Activated naive CD8-positive, alpha-beta T cell treated with anti-CD3 and anti-CD28 coated beads, Interleukin-2, amount 50 U/mL, for 16 hours (primary cell): ENCODE results near the gene ZNF624.
"Not testable (repeated sequence)": the region's sequence is repeated elsewhere in the genome, so short reads cannot be mapped to it uniquely, and the experiment has no call there.

Experiments used
- DNase-seq: peaks from one replicate; pipeline ENCODE4 v3.0.0-alpha.2; 2020; ENCODE audit warnings: low read depth, low spot score

ZNF624 gene

DNA sequence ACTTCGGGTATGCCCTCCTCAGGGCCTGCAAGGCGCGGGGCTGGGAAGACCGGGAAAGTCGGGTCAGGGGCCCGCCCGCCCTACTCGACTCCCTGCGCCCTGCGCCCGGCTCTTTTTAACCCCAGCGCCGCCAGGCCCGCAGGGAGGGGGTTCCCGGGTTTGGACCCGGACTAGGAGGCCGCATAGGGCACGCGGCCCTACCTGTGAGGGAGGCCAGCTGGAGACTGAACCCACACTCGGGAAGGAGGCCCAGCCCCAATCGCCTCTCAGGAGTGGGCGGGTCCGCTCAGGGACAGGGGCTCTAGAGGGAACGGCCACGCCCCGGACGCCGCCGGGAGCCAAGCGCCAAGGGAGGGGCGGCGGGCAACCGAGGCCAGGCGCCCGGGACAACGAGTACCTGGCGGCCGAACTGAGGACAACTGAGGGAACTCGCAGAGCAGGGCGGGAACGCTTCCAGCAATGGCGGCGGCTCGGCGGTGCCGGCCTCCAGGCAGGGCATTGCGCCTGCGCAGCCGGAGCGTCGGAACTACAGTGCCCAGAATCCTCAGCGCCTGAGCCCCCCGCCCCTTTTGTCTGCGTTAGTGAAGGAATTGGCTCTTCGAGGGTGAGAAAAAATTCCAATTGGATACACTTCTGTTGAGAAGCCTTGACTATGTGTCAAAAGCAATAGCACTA is at the start of gene ZNF624:
Gene ZNF624 (minus strand): TSS at position 484 of the 675 bp plus-strand sequence.
- peak; percentile 75 for DNase-seq

DNA sequence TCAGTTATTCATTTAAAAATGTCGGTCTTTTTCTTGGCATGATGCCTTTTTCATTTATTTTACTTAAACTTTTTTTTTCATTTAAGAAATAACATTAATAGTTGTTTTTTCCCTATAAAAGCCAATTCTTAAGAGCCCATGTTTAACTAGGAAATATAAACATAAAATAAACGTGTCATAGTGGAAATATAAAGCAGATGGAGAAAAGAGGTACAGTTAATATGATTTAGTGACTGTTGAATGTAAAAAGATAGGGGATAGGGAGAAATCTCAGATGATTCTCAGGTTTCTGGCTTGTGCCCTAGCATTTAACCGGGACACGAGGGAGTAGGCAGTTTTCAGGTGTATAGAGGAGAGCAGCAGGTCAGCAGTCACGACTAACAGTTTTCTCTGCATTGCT is 44.0 kb upstream of the ZNF624 start:
- not testable (repeated sequence) for DNase-seq

DNA sequence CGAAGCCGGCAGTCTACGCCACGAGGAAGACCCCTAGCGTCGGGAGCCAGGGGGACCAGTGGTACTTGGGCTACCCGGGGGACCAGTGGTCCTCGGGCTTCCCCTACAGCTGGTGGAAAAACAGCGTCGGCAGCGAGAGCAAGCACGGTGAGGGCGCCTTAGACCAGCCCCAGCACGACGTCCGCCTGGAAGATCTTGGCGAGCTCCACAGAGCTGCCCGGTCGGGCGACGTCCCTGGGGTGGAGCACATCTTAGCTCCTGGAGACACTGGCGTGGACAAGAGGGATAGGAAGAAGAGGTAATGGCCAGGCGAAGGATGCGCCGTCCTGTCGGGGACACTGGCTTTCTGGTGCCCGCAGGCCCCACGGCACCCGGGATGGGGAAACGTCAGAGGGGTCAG is 36.8 kb upstream of the ZNF624 start:
- DNase-seq, result not testable (repeated sequence)

DNA sequence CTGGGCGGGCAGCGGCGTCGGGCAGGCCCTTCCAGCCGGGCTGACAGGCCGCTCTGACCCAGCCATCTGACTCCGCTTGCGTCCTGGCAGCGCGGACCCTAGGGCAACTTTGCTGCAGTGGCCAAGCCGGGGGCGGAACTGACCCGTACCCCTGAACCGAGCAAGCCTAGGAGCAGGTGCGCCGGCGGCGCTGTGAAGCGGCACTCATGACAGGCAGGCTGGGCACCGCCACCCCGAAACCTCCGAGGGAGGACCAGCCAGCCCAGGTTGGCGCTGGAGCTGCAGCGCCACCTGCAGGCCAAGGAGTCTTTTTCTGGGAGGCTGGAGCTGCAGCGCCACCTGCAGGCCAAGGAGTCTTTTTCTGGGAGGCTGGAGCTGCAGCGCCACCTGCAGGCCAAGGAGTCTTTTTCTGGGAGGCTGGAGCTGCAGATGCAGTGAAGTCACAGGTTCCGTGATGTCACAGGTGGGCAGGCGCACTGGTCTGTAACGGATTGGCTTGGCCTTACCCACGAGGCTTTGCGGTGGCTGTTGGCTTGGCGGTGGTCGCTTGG is 36.2 kb upstream of the ZNF624 start, which contains the start of gene CCDC144A:
Gene CCDC144A (plus strand): TSS at position 511 of the 551 bp plus-strand sequence. CDS start 160 bp downstream, outside the sequence.
- DNase-seq, result peak; percentile 57

DNA sequence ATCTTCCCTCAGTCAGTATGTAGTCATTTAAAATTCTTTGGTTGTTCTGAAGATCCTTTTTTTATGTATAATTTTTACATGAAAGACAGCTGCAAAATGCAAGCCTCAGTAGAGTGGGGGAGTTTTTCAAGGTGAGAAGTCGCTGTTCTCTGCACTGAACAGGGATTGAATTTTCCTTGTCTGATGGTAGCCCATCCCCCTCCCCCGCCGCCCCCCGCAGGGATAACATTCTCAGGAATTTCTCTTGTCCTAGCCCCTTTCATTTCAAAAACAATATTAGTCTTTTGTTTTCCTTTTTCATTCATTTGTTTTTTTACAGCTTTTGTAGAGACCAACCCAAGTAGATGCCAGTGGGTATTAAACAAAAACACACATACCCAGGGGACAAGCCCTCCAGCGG is 33.5 kb upstream of the ZNF624 start:
- not testable (repeated sequence) for DNase-seq

DNA sequence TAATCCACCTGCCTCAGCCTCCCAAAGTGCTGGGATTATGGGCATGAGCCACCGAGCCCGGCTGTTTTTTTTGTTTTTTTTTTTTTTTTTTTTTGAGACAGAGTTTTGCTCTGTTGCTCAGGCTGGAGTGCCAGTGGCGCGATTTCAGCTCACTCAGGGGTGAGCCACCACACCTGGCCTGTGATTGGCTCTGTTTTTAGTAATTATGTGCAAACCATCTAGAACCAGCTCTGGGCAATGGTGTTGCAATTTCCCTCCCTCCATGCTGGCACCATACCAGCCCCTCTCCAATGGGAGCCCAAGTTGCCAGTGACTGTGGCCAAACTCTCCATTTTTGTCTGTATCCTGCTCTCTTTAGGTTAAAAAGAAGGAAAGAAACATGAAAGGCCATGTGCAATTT is 32.4 kb upstream of the ZNF624 start:
- DNase-seq, result not testable (repeated sequence)

DNA sequence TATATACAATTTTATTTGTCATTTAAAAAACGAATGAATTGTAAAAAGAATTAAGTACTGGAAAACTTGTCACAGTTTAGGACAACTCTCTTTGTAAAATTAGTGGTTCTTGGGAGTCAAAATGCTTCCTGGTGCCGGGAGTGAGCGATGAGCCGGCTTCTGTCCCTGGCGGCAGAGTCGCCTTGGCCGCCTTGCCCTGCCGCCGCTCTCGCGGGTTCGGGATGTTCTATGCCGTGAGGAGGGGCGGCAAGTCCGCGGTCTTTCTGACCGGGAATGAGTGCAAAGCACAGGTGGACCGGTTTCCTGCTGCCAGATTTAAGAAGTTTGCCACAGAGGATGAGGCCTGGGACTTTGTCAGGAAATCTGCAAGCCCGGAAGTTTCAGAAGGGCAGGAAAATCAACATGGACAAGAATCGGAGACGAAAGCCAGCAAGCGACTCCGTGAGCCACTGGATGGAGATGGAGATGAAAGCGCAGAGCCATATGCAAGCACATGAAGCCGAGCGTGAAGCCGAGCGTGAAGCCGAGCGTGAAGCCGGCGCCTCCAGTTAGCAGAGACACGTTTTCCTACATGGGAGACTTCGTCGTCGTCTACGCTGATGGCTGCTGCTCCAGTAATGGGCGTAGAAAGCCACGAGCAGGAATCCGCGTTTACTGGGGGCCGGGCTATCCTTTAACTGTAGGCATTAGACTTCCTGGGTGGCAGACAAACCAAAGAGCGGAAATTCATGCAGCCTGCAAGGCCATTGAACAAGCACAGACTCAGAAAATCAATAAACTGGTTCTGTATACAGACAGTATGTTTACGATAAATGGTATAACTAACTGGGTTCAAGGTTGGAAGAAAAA is 29.9 kb upstream of the ZNF624 start:
- DNase-seq, result not testable (repeated sequence)

DNA sequence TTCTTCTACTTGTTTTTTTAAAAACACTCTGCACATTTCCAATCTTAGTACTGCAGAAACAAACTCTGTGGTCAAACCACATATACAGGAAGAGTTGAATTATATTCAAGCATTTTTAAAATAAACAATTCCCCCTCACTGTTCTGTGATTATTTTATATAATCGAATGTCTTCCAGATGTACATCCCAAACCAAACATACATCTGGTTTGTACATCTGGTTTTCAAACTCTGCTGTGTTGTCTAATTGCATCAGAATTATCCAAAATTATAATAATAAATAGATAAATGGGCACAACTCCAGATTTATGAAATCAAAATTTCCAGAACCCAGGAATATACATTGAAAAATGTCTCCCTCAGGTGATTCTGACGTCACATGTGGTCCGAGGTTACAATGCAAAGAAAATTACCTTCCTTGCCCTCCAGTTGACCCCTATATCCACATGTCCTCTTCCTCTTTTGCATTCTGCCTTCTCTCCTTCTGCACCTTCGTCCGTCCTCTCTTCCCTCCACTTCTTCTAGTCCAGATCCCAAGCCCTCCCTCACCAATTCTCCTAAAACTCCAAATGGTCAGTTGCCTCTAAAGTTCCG is 23.1 kb upstream of the ZNF624 start:
- DNase-seq, result no peak

DNA sequence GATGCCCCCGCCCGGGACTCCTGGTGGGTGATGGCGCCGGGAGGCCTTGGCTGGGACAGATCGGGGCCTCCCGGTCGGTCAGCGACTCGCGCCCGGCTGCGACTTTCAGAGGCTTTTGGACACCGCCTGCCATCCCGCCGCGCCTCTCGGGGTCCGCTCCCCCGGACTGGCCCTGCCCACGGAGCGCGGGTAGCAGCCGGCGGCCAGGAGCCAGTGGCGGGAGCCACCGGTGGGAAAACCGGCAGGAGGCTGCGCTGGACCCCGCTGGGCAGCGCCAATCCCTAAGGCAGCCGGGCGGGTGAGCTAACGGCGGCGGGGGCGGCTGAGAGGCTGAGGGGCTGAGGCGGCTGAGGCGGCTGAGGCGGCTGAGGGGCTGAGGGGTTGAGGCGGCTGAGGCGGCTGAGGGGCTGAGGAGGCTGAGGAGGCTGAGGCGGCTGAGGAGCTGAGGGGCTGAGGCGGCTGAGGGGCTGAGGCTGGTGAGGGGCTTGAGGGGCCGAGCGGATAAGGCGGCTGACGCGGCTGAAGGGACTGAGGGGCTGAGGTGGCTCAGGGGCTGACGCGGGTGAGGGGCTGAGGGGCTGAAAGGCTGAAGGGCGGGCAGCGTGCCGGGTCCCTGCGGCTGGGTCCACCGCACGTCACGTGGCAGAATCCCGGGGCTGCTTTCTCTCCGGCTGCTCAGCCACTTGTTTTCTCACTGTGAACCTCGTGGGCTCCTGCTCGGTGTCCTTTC is 13.4 kb upstream of the ZNF624 start:
- DNase-seq, result not testable (repeated sequence)

DNA sequence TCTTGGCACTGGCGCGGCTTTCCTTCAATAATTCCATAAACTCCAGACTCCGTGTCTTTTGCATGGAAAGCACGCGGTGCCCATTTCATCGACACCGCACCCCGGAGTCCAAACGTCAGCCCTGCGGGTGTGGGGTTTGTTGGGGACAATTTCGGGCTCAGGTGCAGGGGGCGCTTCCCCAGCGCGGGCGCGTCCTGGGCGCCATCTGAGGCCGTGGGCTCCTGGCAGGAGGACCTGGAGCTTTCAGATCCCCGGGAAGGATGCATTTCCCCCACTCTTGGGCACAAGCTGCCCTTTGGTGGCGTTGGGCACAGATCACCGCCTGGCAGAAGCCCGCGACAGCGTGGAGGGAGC is 12.9 kb upstream of the ZNF624 start:
- DNase-seq, result not testable (repeated sequence)

DNA sequence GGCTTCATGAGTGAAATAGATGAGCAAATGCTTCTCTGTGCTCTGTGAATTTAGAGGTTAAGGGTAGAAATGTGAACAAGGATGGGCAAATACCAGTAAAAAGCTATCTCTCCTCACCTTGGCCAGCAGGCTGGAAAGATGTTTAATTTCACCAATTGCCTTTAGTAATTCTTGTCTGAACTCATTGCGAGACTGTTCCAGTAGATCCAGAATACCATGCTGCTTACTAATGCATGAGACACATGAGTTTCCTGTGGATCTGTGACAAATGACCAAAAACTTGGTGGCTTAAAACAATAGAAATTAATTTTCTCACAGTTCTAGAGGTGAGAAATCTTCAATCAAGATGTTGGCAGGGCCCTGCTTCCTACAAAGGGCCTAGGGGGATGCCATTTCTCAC is 9.3 kb upstream of the ZNF624 start:
- no peak for DNase-seq

DNA sequence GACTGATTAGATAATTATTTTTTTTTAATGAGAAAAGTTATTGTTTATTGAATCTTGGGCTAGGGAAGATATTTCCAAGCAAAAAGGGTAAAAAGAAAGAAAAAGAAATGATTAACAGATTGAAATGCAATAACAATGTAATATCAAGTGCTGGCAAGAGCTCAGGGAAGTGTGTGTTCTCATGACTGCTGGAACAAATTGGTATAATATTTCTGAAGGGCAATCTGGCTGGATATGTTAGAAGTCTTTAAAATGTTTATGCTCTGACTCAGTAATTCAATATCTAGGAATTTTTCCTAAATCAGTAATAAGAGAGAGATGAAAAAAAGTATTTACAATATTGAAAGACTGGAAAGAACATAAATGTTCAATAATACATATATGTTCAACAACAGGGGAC is 7.6 kb upstream of the ZNF624 start:
- no peak for DNase-seq

DNA sequence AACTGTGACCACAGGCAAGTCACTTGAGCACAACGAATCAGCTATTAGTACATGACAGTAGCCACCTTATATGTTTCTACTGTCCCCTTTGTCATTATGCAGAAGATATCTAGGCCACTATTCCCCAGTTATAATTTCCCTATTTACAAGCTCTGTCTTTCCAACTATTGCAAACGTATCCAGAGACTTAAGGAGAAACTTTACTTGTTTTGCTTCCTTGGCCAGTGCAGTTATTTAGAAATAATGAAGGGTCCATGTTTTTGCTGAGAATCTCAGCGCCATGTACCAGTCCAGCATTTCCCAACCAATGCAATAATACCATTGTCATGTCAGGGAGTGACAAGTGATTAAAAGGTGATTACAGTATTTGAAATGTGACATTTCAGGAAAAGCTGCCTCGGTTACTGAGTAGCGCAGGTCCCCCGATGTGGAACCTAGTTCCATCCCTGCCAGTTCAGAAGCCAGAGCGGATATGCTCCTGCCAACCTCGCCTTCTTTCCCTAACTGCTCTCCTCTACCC is 743 bp downstream of the ZNF624 start:
- DNase-seq, result no peak

DNA sequence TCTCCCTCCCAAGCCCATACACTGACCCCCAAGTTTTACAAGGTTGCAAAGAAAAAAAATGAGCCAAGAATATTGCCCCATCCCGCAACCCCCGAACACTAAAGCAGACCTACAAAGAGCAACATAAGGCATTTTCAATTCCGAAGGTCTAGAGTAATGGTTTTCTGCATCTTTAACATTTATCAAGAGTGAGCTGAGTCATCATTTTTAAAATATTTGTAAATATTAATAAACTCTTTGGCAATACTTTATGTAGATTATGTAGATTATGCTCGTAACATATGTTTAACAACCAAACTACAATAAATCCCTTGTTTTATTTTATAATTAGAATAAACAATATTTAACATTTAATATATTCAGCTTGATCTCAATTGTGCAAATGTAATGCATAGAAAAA is 1.4 kb downstream of the ZNF624 start:
- no peak for DNase-seq

DNA sequence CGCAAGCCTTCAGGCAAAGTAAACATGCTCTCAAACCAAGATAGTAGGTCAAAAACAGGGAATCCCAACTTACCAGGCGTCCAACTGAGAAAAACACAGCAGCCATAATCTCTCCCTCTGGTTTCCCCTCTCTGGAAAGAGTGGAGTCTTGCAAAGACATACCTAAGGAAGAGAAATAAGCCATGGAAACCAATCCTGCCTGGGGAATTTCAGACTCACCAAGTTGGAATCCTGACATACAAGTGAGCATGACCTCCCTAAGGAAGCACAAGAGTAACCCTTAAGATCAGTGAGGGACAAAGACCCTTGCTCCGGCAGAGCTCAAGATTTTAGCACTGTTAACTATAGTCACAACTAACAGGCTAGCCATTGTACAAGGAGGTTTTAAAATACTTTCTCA is 4.1 kb downstream of the ZNF624 start:
- DNase-seq, result no peak

DNA sequence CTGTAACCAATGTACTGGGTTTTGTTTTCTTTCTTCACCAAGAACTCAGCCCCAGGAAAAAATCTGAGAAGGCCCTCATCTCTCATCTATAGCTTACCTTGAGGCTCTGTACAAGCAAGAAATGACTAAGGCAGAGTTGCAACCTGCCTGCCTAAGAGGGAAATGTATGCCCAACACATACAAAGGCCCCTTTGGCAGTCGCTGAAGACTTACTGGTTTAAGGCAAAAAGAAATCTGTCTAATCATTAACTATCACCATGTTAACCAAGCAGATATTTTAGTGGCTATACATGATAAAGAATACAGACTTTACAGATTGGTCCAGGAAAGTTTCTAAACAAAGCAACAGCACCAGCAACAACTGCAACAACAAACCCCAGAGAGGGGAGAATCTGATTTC is 14.2 kb downstream of the ZNF624 start:
- DNase-seq, result no peak

DNA sequence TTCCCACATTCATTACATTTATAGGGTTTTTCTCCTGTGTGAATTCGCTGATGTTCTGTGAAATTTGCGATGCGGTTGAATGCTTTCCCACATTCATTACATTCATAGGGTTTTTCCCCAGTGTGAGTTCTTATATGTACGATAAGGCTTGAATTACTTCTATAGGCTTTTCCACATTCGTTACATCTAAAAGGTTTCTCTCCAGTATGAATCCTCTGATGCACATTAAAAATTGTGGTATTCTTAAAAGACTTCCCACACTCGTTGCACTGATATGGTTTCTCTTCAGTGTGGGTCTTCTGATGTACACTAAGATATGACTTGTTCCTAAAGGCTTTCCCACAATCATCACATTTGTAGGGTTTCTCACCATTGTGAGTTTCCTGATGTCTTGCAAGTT is 30.4 kb downstream of the ZNF624 start:
- DNase-seq, result no peak

DNA sequence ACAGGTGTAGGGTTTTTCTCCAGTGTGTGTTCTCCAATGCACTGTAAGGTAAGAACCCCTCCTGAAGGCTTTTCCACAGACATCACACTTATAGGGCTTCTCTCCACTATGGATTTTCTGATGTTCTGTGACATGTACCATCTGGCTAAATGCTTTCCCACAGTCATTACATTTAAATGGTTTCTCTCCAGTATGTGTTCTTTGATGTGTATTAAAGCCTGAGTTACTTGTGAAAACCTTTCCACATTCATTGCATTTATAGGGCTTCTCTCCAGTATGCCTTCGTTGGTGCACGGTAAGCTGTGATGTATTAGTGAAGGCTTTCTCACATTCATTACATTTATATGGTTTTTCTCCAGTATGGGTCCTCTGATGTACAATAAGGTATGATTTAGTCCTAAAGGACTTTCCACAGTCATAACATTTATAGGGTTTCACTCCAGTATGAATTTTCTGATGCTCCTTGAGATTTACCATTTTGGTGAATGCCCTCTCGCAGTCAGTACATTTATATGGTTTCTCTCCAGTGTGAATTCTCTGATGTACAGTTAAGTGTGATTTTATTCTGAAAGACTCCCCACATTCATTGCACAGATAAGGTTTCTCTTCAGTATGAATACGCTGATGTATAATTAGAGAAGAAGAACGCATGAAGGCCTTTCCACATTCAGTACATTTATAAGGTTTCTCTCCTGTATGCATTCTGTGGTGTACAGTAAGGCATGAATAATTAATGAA is 30.9 kb downstream of the ZNF624 start:
- no peak for DNase-seq

DNA sequence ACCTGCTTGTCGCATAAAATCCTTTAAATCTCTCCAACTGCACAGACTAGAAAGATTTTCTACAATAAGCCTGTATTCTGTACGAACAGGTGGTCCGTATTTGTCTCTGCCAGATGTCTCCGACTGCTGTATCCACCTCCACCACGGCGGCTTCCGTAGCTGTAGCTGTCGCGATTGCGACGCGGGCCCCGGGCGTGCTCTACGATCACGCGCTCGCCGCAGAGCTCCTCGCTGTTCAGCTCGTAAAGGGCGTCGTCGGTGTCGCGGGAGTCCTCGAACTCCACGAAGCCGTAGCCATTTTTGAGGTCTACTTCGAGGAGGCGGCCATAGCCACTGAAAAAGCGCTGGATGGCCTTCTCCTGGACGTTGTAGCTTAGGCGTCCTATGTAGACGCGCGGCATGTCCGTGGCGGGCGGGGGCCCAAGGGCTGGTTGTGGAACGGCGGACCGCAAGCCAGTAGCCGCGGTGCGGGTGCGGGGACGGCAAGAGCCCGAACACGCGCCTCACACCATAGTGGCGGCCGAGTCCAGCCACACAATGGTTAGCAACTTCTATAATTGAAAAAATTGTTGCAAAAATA is 36.1 kb downstream of the ZNF624 start:
- DNase-seq, result no peak

DNA sequence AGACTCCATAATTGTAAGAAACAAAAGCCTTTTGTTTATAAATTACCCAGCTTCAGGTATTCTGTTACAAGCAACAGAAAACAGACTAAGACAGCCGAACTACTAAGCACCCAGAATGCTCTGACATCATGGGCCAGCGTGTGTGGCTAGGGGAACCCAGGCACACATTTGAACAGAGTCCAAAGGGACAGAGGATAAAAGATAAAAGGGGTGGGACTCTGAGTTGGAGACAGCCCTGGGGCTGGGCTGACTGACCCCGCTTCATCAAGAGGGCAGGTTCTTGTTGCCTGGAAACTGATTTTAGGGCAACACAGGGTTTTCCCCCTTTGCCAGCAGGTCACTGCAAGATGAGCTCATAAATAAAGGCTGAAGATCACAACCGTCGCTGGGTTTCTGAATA is 54.1 kb downstream of the ZNF624 start:
- no peak for DNase-seq
